H1 (cell line): ENCODE data around the gene PCGF3.

Experiments used
- CEBPB ChIP-seq: IDR thresholded peaks from 2 replicates; pipeline ENCODE4 v1.6.1; 2012; ENCODE audit warnings: low read depth, low read length
- CHD2 ChIP-seq: IDR thresholded peaks from 2 replicates; pipeline ENCODE4 v1.6.1; 2012; ENCODE audit warnings: low read length, improper control_type of control experiment
- CREB1 ChIP-seq: IDR thresholded peaks from 2 replicates; pipeline ENCODE4 v1.6.1; 2012; ENCODE audit warnings: inconsistent platforms
- CTCF ChIP-seq, 3 experiments: IDR thresholded peaks; 1 replicate in 2 of 3; 2 replicates in 1 of 3; pipeline versions ENCODE4 v1.5.1 to v1.6.1; 2011; ENCODE audit warnings: low read length in 3 of 3, mild to moderate bottlenecking in 3 of 3, inconsistent platforms in 2 of 3, low read depth in 1 of 3, moderate library complexity in 1 of 3; ENCODE audit not compliant: insufficient read depth in 1 of 3; ENCODE audit errors: control extremely low read depth in 1 of 3
- GABPA ChIP-seq: IDR thresholded peaks from 2 replicates; pipeline ENCODE4 v1.6.1; 2011; ENCODE audit warnings: mild to moderate bottlenecking, low read length, moderate library complexity, borderline replicate concordance; ENCODE audit not compliant: insufficient read depth
- MAFK ChIP-seq: IDR thresholded peaks from 2 replicates; pipeline ENCODE4 v1.6.1; 2012; ENCODE audit warnings: low read depth, mild to moderate bottlenecking, improper control_type of control experiment, low read length
- POLR2A ChIP-seq, 2 experiments: IDR thresholded peaks; 1 replicate in 1 of 2; 2 replicates in 1 of 2; pipeline ENCODE4 v1.6.1; 2011; ENCODE audit warnings: low read depth in 2 of 2, low read length in 2 of 2, mild to moderate bottlenecking in 2 of 2; ENCODE audit errors: control extremely low read depth in 1 of 2
- POU5F1 ChIP-seq: IDR thresholded peaks from 2 replicates; pipeline ENCODE4 v1.6.1; 2011; ENCODE audit warnings: low read depth, mild to moderate bottlenecking, low read length, moderate library complexity
- RFX5 ChIP-seq: IDR thresholded peaks from 2 replicates; pipeline ENCODE4 v1.6.1; 2011; ENCODE audit warnings: low read depth, low read length, improper control_type of control experiment, borderline replicate concordance
- RXRA ChIP-seq: IDR thresholded peaks from 2 replicates; pipeline ENCODE4 v1.6.1; 2011; ENCODE audit warnings: low read depth, mild to moderate bottlenecking, low read length, moderate library complexity; ENCODE audit not compliant: insufficient read depth
- SRF ChIP-seq: IDR thresholded peaks from 2 replicates; pipeline ENCODE4 v1.6.1; 2011; ENCODE audit warnings: mild to moderate bottlenecking, low read depth, low read length, moderate library complexity
- ZNF274 ChIP-seq: IDR thresholded peaks from 2 replicates; pipeline ENCODE4 v1.7.0; 2012; ENCODE audit warnings: low read length, borderline replicate concordance; ENCODE audit errors: extremely low read depth

- TF ChIP-seq POLR2A (IDR thresholded peaks at IDR 0.05; ENCODE audit: control extremely low read depth in 1 of 2, low read depth in 2 of 2, low read length in 2 of 2) (no peak), SRF (no peak), CREB1 (no peak), RFX5 (no peak), CEBPB (no peak), MAFK (no peak), CTCF (IDR thresholded peaks at IDR 0.05; ENCODE audit: control extremely low read depth in 1 of 3, insufficient read depth in 1 of 3, low read depth in 1 of 3, low read length in 3 of 3) (no peak), RXRA (no peak), POU5F1 (no peak), ZNF274 (no peak), CHD2 (no peak), GABPA (no peak)
Observed at GRCh38 chr4:661881-662761, 43.5 kb upstream of the PCGF3 start.
